HFFc6 (cell line): ENCODE data around the gene INPP5K. TPM values are rescaled to one million over a fixed set of nuclear protein-coding genes. Genes with fewer than 3 reads are reported as not detected.
"Not testable (repeated sequence)": the region's sequence is repeated elsewhere in the genome, so short reads cannot be mapped to it uniquely, and the experiment has no call there.

Source experiments
- DNase-seq: peaks from one replicate; pipeline ENCODE4 v3.0.0-alpha.2; 2018
- H3K27ac Mint-ChIP-seq: 2 replicates; pipeline ENCODE4 v1.8.0; 2020; ENCODE audit warnings: mild to moderate bottlenecking, mixed read lengths
- H3K27me3 Mint-ChIP-seq: 2 replicates; pipeline ENCODE4 v1.8.0; 2021; ENCODE audit warnings: mild to moderate bottlenecking, moderate library complexity, mixed read lengths; ENCODE audit not compliant: insufficient read depth
- H3K36me3 Mint-ChIP-seq: 2 replicates; pipeline ENCODE4 v1.8.0; 2021; ENCODE audit warnings: low read depth, mixed read lengths
- H3K4me1 Mint-ChIP-seq: 2 replicates; pipeline ENCODE4 v1.8.0; 2020; ENCODE audit warnings: low read depth, mixed read lengths
- H3K4me3 Mint-ChIP-seq: 2 replicates; pipeline ENCODE4 v1.8.0; 2020; ENCODE audit warnings: mild to moderate bottlenecking, moderate library complexity, mixed read lengths
- H3K9me3 Mint-ChIP-seq: 2 replicates; pipeline ENCODE4 v1.8.0; 2020; ENCODE audit warnings: mild to moderate bottlenecking, mixed read lengths
- CTCF ChIP-seq: fragments of 200-600 bp; sonication (generic); IDR thresholded peaks from 2 replicates; pipeline ENCODE4 v1.5.0; 2021; ENCODE audit warnings: antibody characterized with exemption, mild to moderate bottlenecking
- total RNA-seq, 6 experiments: library from RNA; stranded (reverse); fragmentation: NEBNext Ultra II Directional; extraction: Animal tissue kit (Norgen Biotek cat#: 25700); gene quantifications; 2 replicates in 1 of 6; 3 replicates in 5 of 6; pipeline ENCODE4 v1.2.3, GENCODE V29; 2021

INPP5K gene
- total RNA-seq, 6 experiments from 2014 or later: 18.2 to 23.5 (median 20.3) TPM

GRCh38 chr17:1509290-1509881, 7.0 kb downstream of the INPP5K start:
- Mint-ChIP-seq H3K4me3 (no peak overlapping the region), H3K9me3 (no peaks in the 10 kb centered on the region), H3K36me3 (no peaks in the 10 kb centered on the region; the same call in 1 of the 2 replicates), H3K27ac (no peak overlapping the region), H3K27me3 (peaks cover 6% of the 10 kb centered on the region), H3K4me1 (peaks cover 7% of the 10 kb centered on the region)
- no peak for DNase-seq
- TF ChIP-seq CTCF: peak; percentile 13; the same call in 1 of the 2 replicates

- H3K9me3 Mint-ChIP-seq, H3K36me3 Mint-ChIP-seq, H3K4me3 Mint-ChIP-seq, DNase-seq, H3K27me3 Mint-ChIP-seq, H3K27ac Mint-ChIP-seq, H3K4me1 Mint-ChIP-seq: not testable (repeated sequence)
Observed at GRCh38 chr17:1508709-1509108, 7.7 kb downstream of the INPP5K start.

- peaks cover 4% of the 10 kb centered on the region for H3K27me3 Mint-ChIP-seq
- no peak overlapping the region for H3K4me3 Mint-ChIP-seq
- H3K9me3 Mint-ChIP-seq: no peaks in the 10 kb centered on the region
- H3K4me1 Mint-ChIP-seq: peaks cover 7% of the 10 kb centered on the region
- TF ChIP-seq CTCF: no peak
- H3K36me3 Mint-ChIP-seq: no peaks in the 10 kb centered on the region; the same call in 1 of the 2 replicates
- H3K27ac Mint-ChIP-seq: no peak overlapping the region
- no peak for DNase-seq
Observed at GRCh38 chr17:1506649-1507267, 9.7 kb downstream of the INPP5K start.

GRCh38 chr17:1505586-1505985, 10.8 kb downstream of the INPP5K start:
- TF ChIP-seq CTCF: no peak
- H3K27me3 Mint-ChIP-seq: peaks cover 4% of the 10 kb centered on the region
- H3K4me3 Mint-ChIP-seq: no peak overlapping the region; the same call in 1 of the 2 replicates
- H3K4me1 Mint-ChIP-seq: peaks cover 7% of the 10 kb centered on the region
- DNase-seq: no peak
- H3K27ac Mint-ChIP-seq: no peak overlapping the region
- no peaks in the 10 kb centered on the region; the same call in 1 of the 2 replicates for H3K36me3 Mint-ChIP-seq
- H3K9me3 Mint-ChIP-seq: no peaks in the 10 kb centered on the region

- Mint-ChIP-seq H3K4me1 (peaks cover 7% of the 10 kb centered on the region), H3K4me3 (no peak overlapping the region), H3K36me3 (no peaks in the 10 kb centered on the region; the same call in 1 of the 2 replicates), H3K27me3 (peaks cover 3% of the 10 kb centered on the region), H3K27ac (no peak overlapping the region), H3K9me3 (no peaks in the 10 kb centered on the region)
- no peak for TF ChIP-seq CTCF
- no peak for DNase-seq
Observed at GRCh38 chr17:1504866-1505265, 11.5 kb downstream of the INPP5K start.

- no peak for TF ChIP-seq CTCF
- no peak overlapping the region for H3K27ac Mint-ChIP-seq
- DNase-seq: no peak
- H3K4me1 Mint-ChIP-seq: peaks cover 8% of the 10 kb centered on the region
- H3K36me3 Mint-ChIP-seq: no peaks in the 10 kb centered on the region
- H3K27me3 Mint-ChIP-seq: peaks cover 3% of the 10 kb centered on the region
- no peak overlapping the region for H3K4me3 Mint-ChIP-seq
- H3K9me3 Mint-ChIP-seq: no peaks in the 10 kb centered on the region
Observed at GRCh38 chr17:1503699-1504098, 12.7 kb downstream of the INPP5K start.
